Ureter (tissue), 1 donor: Measurements from ENCODE around the gene TRNP1. TPM values are rescaled to one million over a fixed set of nuclear protein-coding genes. Genes with fewer than 3 reads are reported as not detected.
"Not testable (repeated sequence)": the region's sequence is repeated elsewhere in the genome, so short reads cannot be mapped to it uniquely, and the experiment has no call there.

ENCODE experiments used
- DNase-seq: peaks from one replicate; pipeline ENCODE4 v3.0.0-alpha.2; 2020; ENCODE audit warnings: low spot score
- total RNA-seq: library from RNA; stranded (reverse); gene quantifications from one replicate; pipeline ENCODE4 v1.2.4, GENCODE V29; 2023
- donor health status: DM: yes; HTN: yes; CAD: no.

TRNP1 gene
- total RNA-seq, 1 donor from 2014 or later = 46.6 TPM

DNA sequence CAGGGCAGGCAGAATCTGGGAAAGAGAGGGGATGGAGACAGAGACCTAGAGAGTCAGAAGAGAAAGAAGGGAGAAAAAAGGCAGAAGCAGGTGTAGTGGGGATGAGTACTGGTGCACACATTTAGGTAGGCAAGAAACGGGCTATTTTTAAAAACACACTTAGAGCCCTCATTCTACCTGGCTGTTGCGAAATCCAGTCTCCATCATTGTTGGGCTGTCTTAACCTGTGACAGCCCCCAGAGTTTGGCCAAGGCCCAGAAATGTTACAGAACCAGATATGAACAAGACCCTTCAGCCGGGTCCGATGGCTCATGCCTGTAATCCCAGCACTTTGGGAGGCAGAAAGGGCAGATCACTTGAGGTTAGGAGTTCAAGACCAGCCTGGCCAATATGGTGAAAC, 20.7 kb upstream of the TRNP1 start:
- DNase-seq = no peak

GRCh38 chr1:26976621-26977510, 16.6 kb upstream of the TRNP1 start:
- no peak for DNase-seq

GRCh38 chr1:26978901-26979300, 14.6 kb upstream of the TRNP1 start:
- DNase-seq = no peak

- DNase-seq = no peak
Measured at GRCh38 chr1:26981146-26981846, 12.2 kb upstream of the TRNP1 start.

GRCh38 chr1:26983863-26984262, 9.6 kb upstream of the TRNP1 start:
- DNase-seq = no peak

GRCh38 chr1:26984291-26984690, 9.2 kb upstream of the TRNP1 start:
- no peak for DNase-seq

DNA sequence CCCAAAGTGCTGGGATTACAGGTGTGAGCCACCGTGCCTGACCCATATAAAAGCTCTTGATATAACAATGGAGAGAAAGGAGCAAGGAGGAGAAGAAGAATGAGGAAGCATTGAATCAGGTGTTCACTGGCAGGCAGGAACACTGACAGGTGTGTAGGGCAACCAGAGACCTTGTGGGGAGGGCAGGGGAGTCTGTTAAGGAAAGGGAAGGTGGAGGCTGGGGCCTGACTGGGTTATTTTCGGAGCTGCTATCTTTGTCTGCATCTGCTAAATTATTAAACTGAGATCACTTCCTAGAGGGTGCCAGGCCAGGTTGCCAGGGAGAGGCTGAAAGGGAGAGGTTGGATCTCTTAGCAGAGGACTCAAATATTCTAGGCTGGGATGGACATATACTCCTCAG, 6.8 kb upstream of the TRNP1 start:
- peak; percentile 70 for DNase-seq

GRCh38 chr1:26989403-26990109, 3.9 kb upstream of the TRNP1 start:
- not testable (repeated sequence) for DNase-seq

DNA sequence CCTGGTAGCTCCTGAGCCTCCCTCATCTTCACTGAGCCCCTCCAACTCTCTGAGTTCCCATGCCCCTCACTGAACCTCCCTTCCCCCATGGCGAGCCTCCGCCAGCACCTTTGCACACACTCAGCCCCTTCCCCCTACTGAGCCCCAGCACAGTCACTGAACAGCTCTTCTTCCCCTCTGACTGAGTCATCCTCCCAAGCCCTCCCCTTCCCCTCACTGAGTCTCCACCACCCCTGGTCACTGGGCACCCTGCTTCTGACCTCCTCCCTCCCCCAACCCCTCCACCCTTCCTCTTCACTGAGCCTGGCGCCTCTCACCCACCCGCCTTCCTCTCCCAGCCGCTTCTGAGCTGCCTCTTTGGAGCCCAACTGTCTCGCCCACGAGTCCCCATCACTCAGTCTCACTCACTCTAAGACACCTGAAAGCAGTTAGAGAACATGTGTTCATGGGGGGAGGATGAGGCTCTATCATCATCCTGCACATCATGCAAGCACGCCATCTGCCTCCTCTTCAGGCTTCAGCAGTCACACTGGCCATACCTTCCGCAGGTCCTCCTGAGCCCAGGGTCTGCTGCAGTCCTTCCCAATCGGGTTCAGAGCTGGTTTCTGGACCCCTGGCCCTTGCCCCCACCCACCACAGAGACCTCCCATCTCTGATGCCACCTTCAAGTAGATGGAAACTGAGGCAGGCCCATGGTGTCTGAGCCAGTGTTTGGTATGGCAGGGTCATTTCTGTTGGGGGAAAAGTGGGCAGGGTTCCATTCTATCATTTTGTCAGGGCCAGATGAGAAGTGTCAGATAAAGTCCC, 2.0 kb upstream of the TRNP1 start:
- DNase-seq = no peak

DNA sequence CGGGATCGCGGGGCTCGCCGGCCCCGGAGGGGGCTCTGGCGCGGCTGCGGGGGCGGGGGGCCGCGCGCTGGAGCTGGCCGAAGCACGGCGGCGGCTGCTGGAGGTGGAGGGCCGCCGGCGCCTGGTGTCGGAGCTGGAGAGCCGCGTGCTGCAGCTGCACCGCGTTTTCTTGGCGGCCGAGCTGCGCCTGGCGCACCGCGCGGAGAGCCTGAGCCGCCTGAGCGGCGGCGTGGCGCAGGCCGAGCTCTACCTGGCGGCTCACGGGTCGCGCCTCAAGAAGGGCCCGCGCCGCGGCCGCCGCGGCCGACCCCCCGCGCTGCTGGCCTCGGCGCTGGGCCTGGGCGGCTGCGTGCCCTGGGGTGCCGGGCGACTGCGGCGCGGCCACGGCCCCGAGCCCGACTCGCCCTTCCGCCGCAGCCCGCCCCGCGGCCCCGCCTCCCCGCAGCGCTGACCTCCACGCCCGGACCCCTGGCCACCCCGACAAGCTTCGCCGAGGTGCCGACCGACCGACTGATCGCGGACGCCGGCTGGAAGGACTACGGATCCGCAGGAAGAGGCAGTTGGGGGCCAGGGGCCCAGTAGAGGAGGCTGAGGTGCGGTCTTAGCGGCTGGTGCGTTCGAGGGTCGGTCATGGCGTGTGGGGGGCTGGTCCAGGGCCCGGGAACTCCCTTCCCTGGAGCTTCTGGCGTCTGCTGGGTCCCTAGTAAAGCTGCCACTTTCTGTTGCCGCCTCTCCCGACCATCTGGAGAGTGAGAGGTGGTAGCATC, 711 bp downstream of the TRNP1 start:
- no peak for DNase-seq

GRCh38 chr1:26994787-26995517, 1.5 kb downstream of the TRNP1 start:
- no peak for DNase-seq

DNA sequence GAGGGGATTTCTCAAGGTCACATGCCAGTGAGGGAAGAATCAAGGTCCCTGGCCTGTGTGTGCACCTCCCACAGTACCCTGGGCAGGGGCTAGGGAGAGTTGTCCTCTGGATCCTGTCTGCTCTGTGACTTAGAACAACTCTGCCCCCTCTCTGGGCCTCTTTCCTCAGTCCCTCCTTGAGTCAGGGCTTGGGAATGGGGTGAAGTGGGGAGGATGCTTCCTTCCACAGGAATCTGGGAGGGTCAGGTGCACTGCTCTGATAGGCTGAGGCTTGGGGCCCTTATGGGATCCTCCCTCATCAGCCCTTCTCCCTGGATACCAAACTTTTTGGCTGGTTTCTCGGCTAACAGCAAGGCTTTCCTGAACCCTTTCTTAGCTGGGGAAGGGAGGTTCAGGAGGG, 2.5 kb downstream of the TRNP1 start:
- DNase-seq = no peak

- no peak for DNase-seq
Measured at GRCh38 chr1:26996665-26997064, 3.2 kb downstream of the TRNP1 start.

- DNase-seq = no peak
Measured at GRCh38 chr1:26998429-26999300, 5.2 kb downstream of the TRNP1 start.

- DNase-seq = peak; percentile 82
Measured at GRCh38 chr1:26999440-26999987, 6.0 kb downstream of the TRNP1 start.

- no peak for DNase-seq
Measured at GRCh38 chr1:27000090-27000816, 6.8 kb downstream of the TRNP1 start.

DNA sequence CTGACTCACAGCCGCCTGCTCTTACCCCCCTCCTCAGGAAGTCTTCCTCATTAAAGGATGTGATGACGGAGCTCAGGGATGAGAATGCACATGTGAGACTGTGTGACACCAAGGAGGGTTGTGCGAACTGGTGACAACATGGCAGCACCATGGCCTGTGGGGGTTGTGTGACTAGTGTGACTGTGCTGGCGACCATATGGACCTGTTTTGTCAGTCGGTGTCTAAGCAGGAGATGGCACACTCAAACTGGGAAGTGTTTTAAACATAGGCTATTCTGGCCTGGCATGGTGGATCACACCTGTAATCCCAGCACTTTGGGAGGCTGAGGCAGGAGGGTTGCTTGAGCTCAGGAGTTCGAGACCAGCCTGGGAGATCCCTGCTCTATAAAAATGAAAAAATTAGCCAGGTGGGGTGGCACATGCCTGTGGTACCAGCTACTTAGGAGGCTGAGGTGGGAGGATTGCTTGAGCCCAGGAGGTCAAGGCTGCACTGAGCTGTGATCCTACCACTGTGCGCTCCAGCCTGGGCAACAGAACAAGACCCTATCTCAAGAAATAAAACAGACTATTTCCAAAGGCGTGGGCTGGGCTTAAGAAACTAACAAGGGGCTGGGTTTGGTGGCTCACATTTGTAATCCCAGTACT, 7.4 kb downstream of the TRNP1 start:
- no peak for DNase-seq
